Right cardiac atrium (tissue), 5 donors: ENCODE measurements around the gene C19orf47. TPM values are rescaled to one million over a fixed set of nuclear protein-coding genes. Genes with fewer than 3 reads are reported as not detected.
"Not testable (repeated sequence)": the region's sequence is repeated elsewhere in the genome, so short reads cannot be mapped to it uniquely, and the experiment has no call there.

Experiments
- ATAC-seq, 2 donors: fragments of 200-7000 bp; cut with Tn5 transposase; one replicate each; pipeline versions ENCODE4 v1.8.0 to v1.9.1; 2020; ENCODE audit warnings: moderate library complexity in 2 of 2, mild to moderate bottlenecking in 1 of 2
- DNase-seq, 3 donors: peaks; one replicate each; pipeline ENCODE4 v3.0.0-alpha.2; 2020
- H3K27ac ChIP-seq: one replicate; pipeline ENCODE4 v1.5.1; 2013; ENCODE audit warnings: mild to moderate bottlenecking, low read length, control low read depth, moderate library complexity
- H3K27me3 ChIP-seq: one replicate; pipeline ENCODE4 v1.6.1; 2013; ENCODE audit not compliant: control insufficient read depth, insufficient read depth
- H3K4me1 ChIP-seq: one replicate; pipeline ENCODE4 v1.6.1; 2013; ENCODE audit warnings: low read length; ENCODE audit not compliant: control insufficient read depth, insufficient read depth
- H3K4me3 ChIP-seq: one replicate; pipeline ENCODE4 v1.5.1; 2013; ENCODE audit warnings: low read length, control low read depth
- H3K9me3 ChIP-seq: one replicate; pipeline ENCODE4 v1.6.1; 2013; ENCODE audit warnings: low read length; ENCODE audit not compliant: control insufficient read depth
- WGBS: extraction: QIAGEN DNeasy Blood & Tissue Kit; methylation state at CpG from one replicate; pipeline ENCODE4 v1.1.7; 2013; 5-methylcytosine and 5-hydroxymethylcytosine counted together
- intact Hi-C, 4 donors: fragments of 100-400 bp; cut with DNase I; formaldehyde crosslinking; loops; one replicate each; pipeline versions ENCODE4 v1.11.0 to v1.14.0; 2022 to 2023
- polyA plus RNA-seq: library from polyadenylated mRNA; stranded (reverse); fragments of 200-250 nt; gene quantifications from one replicate; pipeline ENCODE4 v1.2.3, GENCODE V29; 2013
- total RNA-seq, 4 donors: library from RNA; stranded (reverse); fragmentation: NEBNext Ultra II Directional; extraction: Animal tissue kit (Norgen Biotek cat#: 25700); gene quantifications; one replicate each; pipeline ENCODE4 v1.2.1, GENCODE V29; 2021
- donor health status: healthy with polysubstance abuse.
- donor health status: DM: no; HTN: yes; CAD: no.
- donor health status: DM: no; HTN: no; CAD: no.
- donor health status: DM: no; HTN: yes; CAD: no; lungs with severe emphysema.
- donor health status: DM: yes; HTN: yes; CAD: no.

C19orf47 gene
- total and polyA plus RNA-seq, 5 donors, result 116 to 194 (median 158) TPM

- H3K4me3 ChIP-seq, result no peak overlapping the region
- H3K27me3 ChIP-seq, result no peaks in the 10 kb centered on the region
- DNase-seq (peak; percentile 76 to 92 (median 89)), ATAC-seq (peak; percentile 94)
- peak overlapping the region; percentile 97 for H3K27ac ChIP-seq
- no peaks in the 10 kb centered on the region for H3K9me3 ChIP-seq
- WGBS, result 49% methylated on average over 9 of the region's 9 CpGs
- intact Hi-C loops, result loop anchor here in 1 of 4 donors (10.0 kb wide), 1 partner anchor 103 kb away; the partner anchor contains the start of gene SERTAD3
- H3K4me1 ChIP-seq, result peaks cover 2% of the 10 kb centered on the region
Observed at GRCh38 chr19:40341601-40342482, 6.4 kb downstream of the C19orf47 start.

DNA sequence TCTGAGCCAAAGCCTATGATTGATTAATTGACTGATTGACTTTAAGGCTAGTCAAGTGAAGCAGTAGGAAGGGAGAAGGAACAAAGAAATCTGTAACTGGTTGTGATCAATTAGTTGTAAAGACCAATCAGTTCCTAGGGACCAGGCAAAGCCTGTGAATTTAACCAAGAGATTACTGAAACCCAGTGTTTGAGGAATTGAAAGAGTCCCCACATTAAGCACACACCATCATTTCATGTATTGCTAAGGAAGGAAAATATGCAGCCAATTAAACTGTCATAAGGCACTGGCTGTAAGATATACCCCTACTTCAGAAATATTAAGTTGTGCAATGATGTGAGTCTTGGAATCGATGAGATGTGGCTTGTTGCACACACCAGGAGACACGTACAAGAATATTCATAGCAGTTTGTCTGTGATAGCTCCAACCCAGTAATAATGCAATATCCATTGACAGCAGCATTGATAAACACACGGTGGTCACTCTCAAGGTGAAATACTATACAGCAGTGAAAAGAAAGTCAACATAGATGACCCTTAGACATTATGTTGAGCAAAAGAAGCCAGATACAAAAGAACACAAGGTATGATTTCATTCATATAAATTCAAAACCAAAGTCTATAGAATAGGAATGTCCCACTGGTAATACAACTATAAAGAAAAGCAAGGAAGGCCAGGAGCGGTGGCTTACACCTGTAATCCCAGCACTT, 9.0 kb downstream of the C19orf47 start:
- no peak for DNase-seq
- no peak overlapping the region for H3K27ac ChIP-seq
- no peak for ATAC-seq
- intact Hi-C loops, result no loop called here
- no peaks in the 10 kb centered on the region for H3K9me3 ChIP-seq
- WGBS, result 92% methylated on average over 4 of the region's 4 CpGs
- H3K27me3 ChIP-seq, result no peaks in the 10 kb centered on the region
- no peak overlapping the region for H3K4me3 ChIP-seq
- H3K4me1 ChIP-seq, result peaks cover 2% of the 10 kb centered on the region

DNA sequence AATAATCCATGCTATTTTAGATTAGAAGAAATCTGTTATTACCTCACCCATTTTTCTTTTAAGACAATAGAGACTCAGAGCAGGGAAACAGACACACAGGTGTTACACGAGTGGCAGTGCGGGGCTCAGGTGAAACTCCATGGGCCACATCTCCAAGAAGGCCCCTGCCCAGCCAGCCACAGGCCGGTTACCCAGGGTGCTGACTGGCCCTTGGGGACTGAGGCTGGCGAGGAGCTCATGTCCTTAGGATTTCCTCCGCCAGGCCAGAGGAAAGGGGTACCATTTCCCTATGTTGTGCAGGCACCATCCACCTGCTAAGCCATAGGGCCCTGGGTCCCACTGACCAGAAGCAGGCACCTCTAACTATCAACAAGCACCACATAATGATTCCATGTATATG, 10.6 kb downstream of the C19orf47 start:
- no peak overlapping the region for H3K27ac ChIP-seq
- H3K27me3 ChIP-seq, result no peaks in the 10 kb centered on the region
- WGBS, result 92% methylated on average over 5 of the region's 5 CpGs
- no peak overlapping the region for H3K4me3 ChIP-seq
- ATAC-seq (no peak), DNase-seq (no peak)
- intact Hi-C loops, result no loop called here
- no peaks in the 10 kb centered on the region for H3K9me3 ChIP-seq
- H3K4me1 ChIP-seq, result peaks cover 2% of the 10 kb centered on the region

GRCh38 chr19:40337107-40337506, 11.1 kb downstream of the C19orf47 start:
- no peak for ATAC-seq
- peaks cover 2% of the 10 kb centered on the region for H3K4me1 ChIP-seq
- DNase-seq, result no peak
- H3K27ac ChIP-seq, result no peak overlapping the region
- intact Hi-C loops, result no loop called here
- H3K9me3 ChIP-seq, result no peaks in the 10 kb centered on the region
- H3K27me3 ChIP-seq, result no peaks in the 10 kb centered on the region
- H3K4me3 ChIP-seq, result no peak overlapping the region
- WGBS, result 87% methylated on average over 2 of the region's 2 CpGs

- H3K27ac ChIP-seq, result no peak overlapping the region
- intact Hi-C loops, result no loop called here
- peaks cover 2% of the 10 kb centered on the region for H3K4me1 ChIP-seq
- no peak for ATAC-seq
- H3K4me3 ChIP-seq, result no peak overlapping the region
- no peaks in the 10 kb centered on the region for H3K27me3 ChIP-seq
- no peaks in the 10 kb centered on the region for H3K9me3 ChIP-seq
- no peak for DNase-seq
- WGBS, result 98% methylated on average over 2 of the region's 2 CpGs
Observed at GRCh38 chr19:40336601-40336900, 11.6 kb downstream of the C19orf47 start.

- no peaks in the 10 kb centered on the region for H3K9me3 ChIP-seq
- no peak overlapping the region for H3K27ac ChIP-seq
- H3K4me1 ChIP-seq, result no peaks in the 10 kb centered on the region
- 93% methylated on average over 15 of the region's 15 CpGs for WGBS
- intact Hi-C loops, result no loop called here
- H3K27me3 ChIP-seq, result no peaks in the 10 kb centered on the region
- H3K4me3 ChIP-seq, result no peak overlapping the region
- ATAC-seq (peak in 1 of 2 donors; percentile 22), DNase-seq (no peak)
Observed at GRCh38 chr19:40335855-40336600, 12.2 kb downstream of the C19orf47 start.

GRCh38 chr19:40335101-40335500, 13.1 kb downstream of the C19orf47 start:
- ATAC-seq (no peak), DNase-seq (no peak)
- Histone ChIP-seq H3K4me1 (no peaks in the 10 kb centered on the region), H3K27me3 (no peaks in the 10 kb centered on the region), H3K9me3 (no peaks in the 10 kb centered on the region), H3K27ac (no peak overlapping the region), H3K4me3 (no peak overlapping the region)
- intact Hi-C loops, result no loop called here

GRCh38 chr19:40333083-40333482, 15.1 kb downstream of the C19orf47 start:
- DNase-seq, intact Hi-C loops, H3K4me3 ChIP-seq, H3K9me3 ChIP-seq, H3K27me3 ChIP-seq, ATAC-seq, H3K27ac ChIP-seq, H3K4me1 ChIP-seq: not testable (repeated sequence)
- WGBS, result 95% methylated on average over 6 of the region's 6 CpGs

GRCh38 chr19:40332669-40333068, 15.5 kb downstream of the C19orf47 start:
- DNase-seq (no peak), ATAC-seq (no peak)
- no peak overlapping the region for H3K4me3 ChIP-seq
- no peaks in the 10 kb centered on the region for H3K4me1 ChIP-seq
- intact Hi-C loops, result no loop called here
- H3K27me3 ChIP-seq, result no peaks in the 10 kb centered on the region
- H3K9me3 ChIP-seq, result no peaks in the 10 kb centered on the region
- no peak overlapping the region for H3K27ac ChIP-seq
- 85% methylated on average over 6 of the region's 6 CpGs for WGBS

DNA sequence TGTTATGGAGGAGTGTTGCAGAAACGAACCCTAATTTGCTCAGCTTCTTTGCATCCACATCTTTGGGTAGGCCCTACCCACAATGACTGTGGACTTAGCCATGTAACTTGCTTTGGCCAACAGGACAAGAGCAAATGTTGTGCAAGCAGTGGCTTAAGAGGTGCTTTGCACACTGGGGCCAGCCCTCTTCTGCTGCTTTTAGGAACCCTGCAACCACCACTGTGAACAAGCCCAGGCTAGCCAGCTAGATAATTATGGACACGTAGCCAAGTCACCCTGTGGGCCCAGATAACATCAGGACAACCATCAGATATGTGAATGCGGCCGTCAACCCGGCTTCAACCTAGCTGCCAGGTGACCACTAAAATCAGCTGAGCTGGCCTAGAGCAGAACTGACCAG, 17.1 kb downstream of the C19orf47 start:
- 88% methylated on average over 5 of the region's 5 CpGs for WGBS

DNA sequence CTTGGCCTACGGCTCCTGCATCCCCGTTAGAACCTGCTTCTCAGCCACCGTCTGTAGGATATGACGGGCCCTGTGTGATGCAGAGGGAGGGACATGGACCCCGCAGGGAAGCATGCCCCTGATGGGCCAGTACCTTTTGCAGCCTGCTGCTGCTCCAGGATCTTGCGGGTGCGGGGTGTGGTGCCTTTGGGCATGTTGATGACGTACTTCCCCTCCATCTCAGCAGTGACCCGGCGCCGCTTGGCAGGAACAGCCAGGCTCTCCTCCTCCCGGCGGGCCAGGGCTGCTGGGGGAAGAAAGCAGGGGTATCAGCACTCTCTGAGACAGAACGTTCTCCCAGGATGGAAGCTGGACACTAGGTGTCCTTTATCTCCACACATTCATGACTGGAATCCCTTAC, 22.0 kb downstream of the C19orf47 start:
- Histone ChIP-seq H3K4me3 (no peak overlapping the region), H3K27ac (no peak overlapping the region), H3K27me3 (no peaks in the 10 kb centered on the region), H3K9me3 (no peaks in the 10 kb centered on the region), H3K4me1 (no peaks in the 10 kb centered on the region)
- WGBS, result 90% methylated on average over 14 of the region's 14 CpGs
- DNase-seq, result no peak
- no peak for ATAC-seq
- intact Hi-C loops, result no loop called here

More for the DNA sequence above, 17.1 kb downstream of the C19orf47 start:
- DNase-seq (no peak), ATAC-seq (no peak)
- no peaks in the 10 kb centered on the region for H3K27me3 ChIP-seq
- H3K4me1 ChIP-seq, result no peaks in the 10 kb centered on the region
- H3K27ac ChIP-seq, result no peak overlapping the region
- no peak overlapping the region for H3K4me3 ChIP-seq
- H3K9me3 ChIP-seq, result no peaks in the 10 kb centered on the region
- intact Hi-C loops, result no loop called here
